Neutrophil (primary cell): ENCODE data around the gene NR1H4.
"Not testable (repeated sequence)": the region's sequence is repeated elsewhere in the genome, so short reads cannot be mapped to it uniquely, and the experiment has no call there.

Experiments
- H3K27ac ChIP-seq: fragments of 200-600 bp; sonication (generic); 2 replicates; pipeline ENCODE4 v1.5.1; 2016; ENCODE audit warnings: mild to moderate bottlenecking, moderate library complexity
- H3K27me3 ChIP-seq: fragments of 200-600 bp; sonication (generic); 2 replicates; pipeline ENCODE4 v1.6.0; 2016; ENCODE audit warnings: mild to moderate bottlenecking
- H3K36me3 ChIP-seq: fragments of 200-600 bp; sonication (generic); 2 replicates; pipeline ENCODE4 v1.5.1; 2017
- H3K4me1 ChIP-seq, 2 experiments: fragments of 200-600 bp in 1 of 2; sonication (generic) in 1 of 2; 1 replicate in 1 of 2; 2 replicates in 1 of 2; pipeline versions ENCODE4 v1.5.1 to v1.6.1; 2013 to 2016; ENCODE audit warnings: low read depth in 1 of 2, low read length in 1 of 2, mild to moderate bottlenecking in 1 of 2, moderate library complexity in 1 of 2; ENCODE audit not compliant: control insufficient read depth in 1 of 2, insufficient read depth in 1 of 2
- H3K4me3 ChIP-seq, 2 experiments: fragments of 200-600 bp in 1 of 2; sonication (generic) in 1 of 2; 1 replicate in 1 of 2; 2 replicates in 1 of 2; pipeline ENCODE4 v1.5.1; 2013 to 2016; ENCODE audit warnings: low read depth in 1 of 2, low read length in 1 of 2, mild to moderate bottlenecking in 1 of 2, moderate library complexity in 1 of 2
- H3K9me3 ChIP-seq: fragments of 200-600 bp; sonication (generic); 2 replicates; pipeline ENCODE4 v1.5.1; 2016
- TF ChIP-seq, protein P1 (sequence below): fragments of 200-600 bp; sonication (generic); IDR thresholded peaks from 2 replicates; pipeline ENCODE4 v1.5.1; 2016; ENCODE audit warnings: antibody characterized with exemption

The NR1H4 gene

DNA sequence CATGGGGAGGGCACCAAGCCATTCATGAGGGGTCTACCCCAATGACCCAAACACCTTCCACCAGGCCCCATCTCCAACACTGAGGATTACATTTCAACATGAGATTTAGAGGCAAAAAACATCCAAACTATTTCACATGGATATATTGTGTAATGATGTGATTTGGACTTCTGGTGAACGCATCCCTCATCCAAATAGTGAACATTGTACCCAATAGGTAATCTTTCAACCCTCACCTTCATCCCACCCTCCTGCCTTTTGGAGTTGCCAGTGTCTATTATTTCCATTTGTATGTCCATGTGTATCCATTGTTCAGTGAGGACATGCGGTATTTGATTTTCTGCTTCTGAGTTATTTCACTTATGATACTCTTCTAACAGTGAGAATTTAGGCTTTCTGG is 83.7 kb downstream of the NR1H4 start:
- H3K36me3 ChIP-seq, result no peaks in the 10 kb centered on the region
- H3K4me1 ChIP-seq, result no peaks in the 10 kb centered on the region
- H3K4me3 ChIP-seq, result no peak overlapping the region
- no peaks in the 10 kb centered on the region for H3K27me3 ChIP-seq
- H3K27ac ChIP-seq, result no peak overlapping the region
- TF ChIP-seq, protein P1, sequence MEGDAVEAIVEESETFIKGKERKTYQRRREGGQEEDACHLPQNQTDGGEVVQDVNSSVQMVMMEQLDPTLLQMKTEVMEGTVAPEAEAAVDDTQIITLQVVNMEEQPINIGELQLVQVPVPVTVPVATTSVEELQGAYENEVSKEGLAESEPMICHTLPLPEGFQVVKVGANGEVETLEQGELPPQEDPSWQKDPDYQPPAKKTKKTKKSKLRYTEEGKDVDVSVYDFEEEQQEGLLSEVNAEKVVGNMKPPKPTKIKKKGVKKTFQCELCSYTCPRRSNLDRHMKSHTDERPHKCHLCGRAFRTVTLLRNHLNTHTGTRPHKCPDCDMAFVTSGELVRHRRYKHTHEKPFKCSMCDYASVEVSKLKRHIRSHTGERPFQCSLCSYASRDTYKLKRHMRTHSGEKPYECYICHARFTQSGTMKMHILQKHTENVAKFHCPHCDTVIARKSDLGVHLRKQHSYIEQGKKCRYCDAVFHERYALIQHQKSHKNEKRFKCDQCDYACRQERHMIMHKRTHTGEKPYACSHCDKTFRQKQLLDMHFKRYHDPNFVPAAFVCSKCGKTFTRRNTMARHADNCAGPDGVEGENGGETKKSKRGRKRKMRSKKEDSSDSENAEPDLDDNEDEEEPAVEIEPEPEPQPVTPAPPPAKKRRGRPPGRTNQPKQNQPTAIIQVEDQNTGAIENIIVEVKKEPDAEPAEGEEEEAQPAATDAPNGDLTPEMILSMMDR, result no peak
- no peaks in the 10 kb centered on the region for H3K9me3 ChIP-seq

DNA sequence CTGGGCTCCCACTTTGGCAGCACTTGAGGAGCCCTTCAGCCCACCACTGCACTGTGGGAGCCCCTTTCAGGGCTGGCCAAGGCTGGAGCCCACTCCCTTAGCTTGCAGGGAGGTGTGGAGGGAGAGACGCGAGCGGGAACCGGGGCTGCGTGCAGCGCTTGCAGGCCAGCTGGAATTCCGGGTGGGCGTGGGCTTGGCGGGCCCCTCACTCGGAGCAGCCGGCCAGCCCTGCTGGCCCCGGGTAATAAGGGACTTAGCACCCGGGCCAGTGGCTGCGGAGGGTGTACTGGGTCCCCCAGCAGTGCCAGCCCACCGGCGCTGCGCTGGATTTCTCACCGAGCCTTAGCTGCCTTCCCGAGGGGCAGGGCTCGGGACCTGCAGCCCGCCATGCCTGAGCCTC is 85.6 kb downstream of the NR1H4 start:
- H3K27me3 ChIP-seq, H3K4me1 ChIP-seq, H3K9me3 ChIP-seq, H3K4me3 ChIP-seq, H3K36me3 ChIP-seq, H3K27ac ChIP-seq: not testable (repeated sequence)

DNA sequence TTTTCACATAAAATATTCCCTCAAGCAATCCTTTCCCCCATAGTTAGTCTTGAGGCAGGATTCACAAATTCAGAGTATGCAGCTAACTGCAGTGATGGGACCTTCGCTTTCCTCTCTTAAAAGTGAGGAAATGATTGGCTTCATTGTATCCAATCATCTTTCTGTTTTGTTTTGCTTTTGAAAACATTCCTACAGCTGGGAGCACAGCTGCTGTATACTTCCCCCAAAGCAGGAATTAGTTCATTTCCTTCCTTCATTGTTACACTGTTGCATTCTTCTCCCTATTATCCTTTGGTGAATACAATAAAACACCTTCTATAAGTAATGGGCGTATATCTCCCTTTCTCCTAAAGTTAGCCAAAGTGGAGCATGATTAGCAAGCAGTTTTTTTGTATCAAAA is 90.4 kb downstream of the NR1H4 start:
- Histone ChIP-seq H3K27ac (no peak overlapping the region), H3K9me3 (no peaks in the 10 kb centered on the region), H3K4me1 (no peaks in the 10 kb centered on the region), H3K4me3 (no peak overlapping the region), H3K27me3 (peaks cover 13% of the 10 kb centered on the region), H3K36me3 (no peaks in the 10 kb centered on the region)
- TF ChIP-seq, protein P1, result no peak

DNA sequence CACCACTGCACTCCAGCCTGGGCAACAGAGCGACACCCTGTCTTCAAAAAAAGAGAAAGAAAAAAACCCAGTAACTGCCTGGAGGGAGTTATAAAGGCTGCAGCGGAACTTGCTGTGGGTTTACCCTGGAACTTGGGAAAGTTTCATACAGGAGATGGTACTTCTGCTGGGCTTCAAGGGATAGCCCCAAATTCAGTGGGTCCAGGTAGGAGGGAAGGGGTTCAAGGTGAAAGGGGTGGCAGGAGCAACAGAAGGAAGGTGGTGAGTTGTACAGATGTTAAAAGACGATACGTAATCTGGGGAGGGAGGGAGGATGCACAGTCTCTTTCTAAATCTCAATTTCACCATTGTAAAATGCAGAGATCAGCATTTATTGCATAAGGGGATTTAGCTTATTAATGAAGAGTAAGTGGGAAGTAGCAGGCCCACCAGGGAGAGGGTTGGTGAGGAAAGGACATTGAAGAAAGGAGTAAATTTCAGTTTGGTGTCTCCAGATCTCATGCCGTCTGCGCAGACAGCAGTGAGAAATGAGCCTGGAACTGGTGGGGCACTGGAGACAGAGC is 91.3 kb downstream of the NR1H4 start:
- Histone ChIP-seq H3K4me1 (no peaks in the 10 kb centered on the region), H3K36me3 (no peaks in the 10 kb centered on the region), H3K27me3 (peaks cover 13% of the 10 kb centered on the region), H3K27ac (no peak overlapping the region), H3K4me3 (no peak overlapping the region), H3K9me3 (no peaks in the 10 kb centered on the region)
- TF ChIP-seq, protein P1, result no peak

DNA sequence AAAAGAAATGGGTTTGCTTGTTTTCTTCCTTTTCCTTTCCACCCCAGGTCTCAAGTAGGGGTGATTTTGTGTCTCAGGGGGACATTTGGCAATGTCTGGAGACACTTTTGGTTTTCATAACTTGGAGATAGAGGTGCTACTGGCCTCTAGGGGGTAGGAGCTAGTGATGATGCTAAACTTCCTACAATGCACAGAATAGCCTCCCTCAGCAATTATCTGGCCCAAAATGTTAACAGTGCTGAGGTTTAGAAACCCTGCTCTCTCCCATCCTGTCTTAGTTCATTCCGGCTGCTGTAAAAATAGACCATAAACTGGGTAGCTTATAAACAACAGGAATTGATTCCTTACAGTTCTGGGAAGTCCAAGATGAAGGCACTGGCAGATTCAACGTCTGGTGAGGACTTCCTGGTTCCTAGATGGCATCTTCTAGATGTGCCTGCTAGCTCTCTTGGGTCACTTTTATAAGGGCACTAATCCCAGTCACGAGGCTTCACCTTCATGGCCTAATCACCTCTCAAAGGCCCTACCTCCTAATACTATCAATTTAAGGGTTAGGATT is 92.4 kb downstream of the NR1H4 start:
- Histone ChIP-seq H3K9me3 (no peaks in the 10 kb centered on the region), H3K27me3 (peaks cover 13% of the 10 kb centered on the region), H3K4me1 (no peaks in the 10 kb centered on the region), H3K36me3 (no peaks in the 10 kb centered on the region), H3K4me3 (no peak overlapping the region), H3K27ac (no peak overlapping the region)
- TF ChIP-seq, protein P1, result no peak

DNA sequence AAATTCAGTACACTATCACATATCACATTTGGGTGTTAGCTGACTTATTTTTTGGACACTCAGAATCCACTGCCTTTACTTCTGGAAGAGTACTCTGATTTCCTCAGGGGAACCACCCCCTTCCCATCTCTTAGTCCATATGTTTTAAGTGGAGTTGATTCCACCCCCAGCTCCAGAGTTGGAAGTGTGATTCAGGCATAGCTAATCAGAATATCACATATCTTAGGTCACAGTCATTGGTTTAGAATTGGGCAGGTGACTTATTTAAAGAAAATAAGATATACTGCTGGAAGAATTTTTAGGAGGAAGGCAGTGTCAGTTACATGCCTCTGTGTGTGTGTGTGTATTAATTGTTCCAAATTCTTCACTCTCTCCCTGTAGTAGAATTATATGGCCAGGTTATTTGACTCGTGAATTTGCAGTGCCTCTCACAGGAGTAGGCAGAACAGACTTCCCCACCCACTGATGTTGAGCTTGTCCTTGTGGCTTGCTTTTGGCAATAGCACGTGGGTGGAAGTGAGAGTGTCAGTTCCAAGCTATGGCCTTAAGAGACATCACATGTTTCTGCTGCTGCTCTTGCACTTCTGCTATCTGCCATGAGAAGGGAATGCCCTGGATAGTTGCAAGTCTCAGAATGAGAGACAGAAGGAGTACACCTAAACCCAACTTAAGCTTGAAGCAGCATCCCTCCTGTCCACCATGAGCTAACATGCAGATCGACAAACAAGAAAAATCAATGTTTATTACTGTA is 93.4 kb downstream of the NR1H4 start:
- Histone ChIP-seq H3K9me3 (no peaks in the 10 kb centered on the region), H3K27ac (no peak overlapping the region), H3K36me3 (no peaks in the 10 kb centered on the region), H3K4me1 (no peaks in the 10 kb centered on the region), H3K27me3 (peaks cover 19% of the 10 kb centered on the region), H3K4me3 (no peak overlapping the region)
- TF ChIP-seq, protein P1, result no peak
